Transverse colon (tissue), 4 donors: ENCODE data around the gene ZYG11A.

Experiments
- CTCF ChIP-seq, 5 experiments: fragments of 200-600 bp in 3 of 5; fragments of 450-650 bp in 2 of 5; sonication (generic) in 3 of 5; IDR thresholded peaks; 1 replicate in 2 of 5; 2 replicates in 3 of 5; pipeline ENCODE4 v1.5.1; 2016 to 2017; ENCODE audit warnings: antibody characterized with exemption in 5 of 5, inconsistent platforms in 3 of 5, mild to moderate bottlenecking in 2 of 5, moderate library complexity in 1 of 5
- EP300 ChIP-seq: sonication (generic); formaldehyde crosslinking; IDR thresholded peaks from one replicate; pipeline ENCODE4 v1.6.1; 2017; ENCODE audit warnings: antibody characterized with exemption, low read depth
- POLR2A ChIP-seq: fragments of 450-650 bp; IDR thresholded peaks from one replicate; pipeline ENCODE4 v1.6.1; 2016; ENCODE audit warnings: antibody characterized with exemption, mild to moderate bottlenecking, moderate library complexity
- POLR2AphosphoS5 ChIP-seq, 3 donors: sonication (generic); formaldehyde crosslinking; IDR thresholded peaks; one replicate each; pipeline ENCODE4 v1.6.1; 2016; ENCODE audit warnings: antibody characterized with exemption in 3 of 3

DNA sequence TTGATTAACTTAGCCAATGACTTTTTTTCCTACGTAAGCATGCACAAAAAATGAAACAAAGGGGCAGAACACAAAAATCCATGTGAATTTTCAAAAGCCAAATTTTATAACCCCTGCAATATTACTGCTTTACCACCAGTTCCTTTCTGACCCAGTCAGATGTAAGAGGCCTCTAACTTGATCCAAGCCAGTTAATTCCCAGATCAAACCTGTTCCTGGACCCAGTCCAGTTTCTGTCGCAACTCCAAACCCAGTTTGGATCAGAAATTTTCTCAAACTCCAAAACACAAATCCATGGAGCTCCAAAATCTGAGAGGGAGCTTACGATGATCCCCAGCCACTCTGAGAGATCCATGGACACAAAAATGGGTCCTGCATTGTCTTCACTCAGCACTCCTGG, 7.8 kb upstream of the ZYG11A start:
- TF ChIP-seq CTCF (IDR thresholded peaks at IDR 0.05) (no peak), POLR2A (no peak), EP300 (no peak), POLR2AphosphoS5 (IDR thresholded peaks at IDR 0.05) (no peak)
